IPS DF 19.7 (cell line): ENCODE measurements around the gene ST7.
"Not testable (repeated sequence)": the region's sequence is repeated elsewhere in the genome, so short reads cannot be mapped to it uniquely, and the experiment has no call there.

Source experiments
- DNase-seq: peaks from one replicate; pipeline ENCODE4 v3.0.0-alpha.2; 2013; ENCODE audit warnings: low read depth, low spot score

Gene ST7

GRCh38 chr7:117094457-117094856, 141.2 kb downstream of the ST7 start:
- DNase-seq, result no peak

DNA sequence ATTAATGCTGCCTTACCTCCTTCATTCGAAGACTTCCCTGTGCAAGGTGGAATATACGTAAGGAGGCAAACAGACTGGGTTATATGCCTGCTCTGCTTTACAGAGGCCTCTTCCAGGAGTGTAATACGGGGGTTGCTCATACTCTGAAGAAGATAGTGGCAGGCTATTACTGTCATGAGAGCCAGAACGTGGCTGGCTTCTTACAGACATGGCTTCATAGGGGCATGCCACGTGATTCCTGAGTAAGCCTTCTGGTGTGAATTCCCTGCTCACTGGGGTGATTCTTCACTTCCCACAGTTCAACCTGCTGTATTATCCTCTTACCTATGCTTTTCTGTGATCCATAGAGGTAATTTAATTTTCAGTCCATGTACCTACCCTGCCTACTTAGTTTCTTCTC, 141.8 kb downstream of the ST7 start:
- no peak for DNase-seq

GRCh38 chr7:117096330-117096729, 143.0 kb downstream of the ST7 start:
- DNase-seq, result no peak

DNA sequence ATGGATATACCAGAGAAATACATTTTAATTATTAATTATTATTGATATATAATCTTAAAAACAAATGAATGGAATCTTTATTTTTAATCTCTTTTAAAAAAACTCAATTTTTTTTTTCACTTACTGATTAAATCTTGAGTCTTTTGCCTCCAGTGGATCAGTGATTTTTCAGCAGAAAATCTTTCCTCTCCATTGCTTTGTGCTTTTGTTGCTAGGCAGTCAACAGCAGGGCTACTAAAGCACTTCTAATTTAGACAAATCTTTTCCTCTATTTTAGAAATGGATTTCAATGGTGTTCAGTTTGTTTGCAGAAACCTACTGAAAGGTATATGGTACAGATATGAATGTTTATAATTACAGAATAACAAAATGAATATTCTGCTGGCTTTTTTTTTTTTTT, 143.6 kb downstream of the ST7 start:
- DNase-seq, result no peak

GRCh38 chr7:117097860-117098259, 144.6 kb downstream of the ST7 start:
- DNase-seq, result no peak

DNA sequence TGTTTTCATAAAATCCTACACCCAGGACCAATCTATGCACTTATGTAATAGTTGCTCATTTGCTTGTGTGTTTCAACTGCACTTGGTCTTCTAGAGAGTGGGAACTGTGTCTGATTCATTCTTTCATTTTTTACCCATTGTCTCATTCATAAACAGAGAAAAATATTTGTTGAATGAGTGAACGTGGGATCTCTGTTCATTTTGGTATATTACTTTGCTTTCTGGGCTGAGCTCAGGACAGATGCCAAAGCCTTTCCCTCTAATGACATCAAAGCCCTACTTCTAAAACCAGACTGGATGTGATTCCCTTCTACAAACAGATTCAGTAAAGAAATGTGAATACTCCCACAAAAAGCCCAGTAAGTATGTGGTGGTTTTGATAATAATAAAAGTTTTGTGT, 145.2 kb downstream of the ST7 start:
- DNase-seq, result no peak

DNA sequence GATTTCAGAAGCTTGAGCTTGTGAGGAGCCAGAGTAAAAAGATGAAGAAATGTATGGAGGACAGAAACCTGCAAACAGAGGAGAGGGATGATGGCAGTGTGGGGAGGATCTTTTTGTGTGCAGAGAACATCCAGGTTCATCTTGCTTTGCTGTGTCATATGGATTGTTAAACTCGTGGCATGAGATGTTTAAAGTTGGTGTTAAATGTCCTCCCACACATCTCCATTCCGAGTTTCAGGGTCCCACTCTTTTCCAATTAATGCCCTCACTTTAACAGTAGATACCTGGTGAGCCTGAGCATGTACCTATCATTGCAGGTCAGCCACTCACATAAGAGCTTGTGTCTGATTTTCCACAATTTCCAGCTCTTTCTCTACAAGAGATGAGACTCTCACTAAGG, 147.7 kb downstream of the ST7 start:
- no peak for DNase-seq

DNA sequence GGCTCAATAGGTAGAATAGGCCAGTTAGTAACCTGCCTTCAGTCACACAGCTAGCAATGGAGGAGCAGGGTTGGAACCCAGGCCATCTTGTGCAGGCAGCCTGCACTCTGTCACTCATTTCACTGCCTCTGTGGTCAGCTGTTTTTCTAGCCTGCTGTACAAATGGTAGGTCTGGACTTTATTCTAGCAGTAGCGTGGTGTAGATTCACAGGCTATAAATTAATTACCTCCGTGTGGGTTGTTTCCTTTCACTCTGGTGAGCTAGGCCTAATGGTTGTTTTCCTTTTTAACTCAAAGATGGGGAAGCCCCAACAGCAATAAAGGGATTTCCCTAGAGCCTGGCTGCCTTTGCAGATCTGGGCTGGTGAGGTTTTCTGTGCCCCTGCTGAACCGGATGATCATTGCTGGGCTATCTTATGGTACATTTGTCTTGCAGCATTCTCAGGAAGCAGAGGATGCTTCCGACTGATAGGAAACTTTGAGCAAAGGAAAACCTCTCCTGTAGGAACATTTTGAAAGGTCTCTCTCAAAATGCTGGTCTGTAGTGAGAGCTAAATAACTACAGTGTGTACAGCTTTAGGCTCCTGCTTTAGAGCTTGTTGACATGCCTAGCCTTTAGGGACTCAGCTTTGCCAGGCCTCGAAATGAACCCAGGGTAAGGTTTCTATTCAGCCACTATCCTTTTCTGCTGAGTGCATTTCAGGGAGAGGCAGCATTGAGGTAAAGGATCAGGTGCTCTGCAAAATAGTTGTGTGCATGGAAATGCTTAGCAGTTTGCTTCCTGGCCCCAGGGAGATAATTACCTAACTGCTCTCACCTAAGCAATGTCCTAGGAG, 157.4 kb downstream of the ST7 start:
- DNase-seq, result no peak

DNA sequence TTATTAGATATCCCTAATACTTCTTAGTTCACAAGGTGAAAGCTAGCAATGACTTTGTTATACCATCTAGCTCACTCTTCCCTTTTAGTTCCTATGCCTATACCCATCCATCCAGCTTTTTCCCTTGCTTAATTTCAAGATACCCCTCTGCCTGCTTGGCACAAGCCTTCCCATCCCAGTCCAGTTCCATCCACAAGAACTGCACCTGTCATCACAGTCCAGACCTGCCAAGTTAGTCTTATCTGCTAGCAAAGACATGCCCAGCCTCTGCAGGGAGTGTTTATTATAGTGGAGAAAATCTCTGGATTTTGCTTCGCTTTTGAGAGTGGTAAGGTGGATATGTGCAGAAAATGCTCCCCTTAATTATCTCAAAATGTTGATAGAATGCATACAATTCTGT, 158.2 kb downstream of the ST7 start:
- no peak for DNase-seq

GRCh38 chr7:117112640-117113039, 159.3 kb downstream of the ST7 start:
- DNase-seq, result no peak

GRCh38 chr7:117113871-117114270, 160.6 kb downstream of the ST7 start:
- no peak for DNase-seq

- DNase-seq, result no peak
These were observed 161.0 kb downstream of the ST7 start for GRCh38 chr7:117114272-117114671.

DNA sequence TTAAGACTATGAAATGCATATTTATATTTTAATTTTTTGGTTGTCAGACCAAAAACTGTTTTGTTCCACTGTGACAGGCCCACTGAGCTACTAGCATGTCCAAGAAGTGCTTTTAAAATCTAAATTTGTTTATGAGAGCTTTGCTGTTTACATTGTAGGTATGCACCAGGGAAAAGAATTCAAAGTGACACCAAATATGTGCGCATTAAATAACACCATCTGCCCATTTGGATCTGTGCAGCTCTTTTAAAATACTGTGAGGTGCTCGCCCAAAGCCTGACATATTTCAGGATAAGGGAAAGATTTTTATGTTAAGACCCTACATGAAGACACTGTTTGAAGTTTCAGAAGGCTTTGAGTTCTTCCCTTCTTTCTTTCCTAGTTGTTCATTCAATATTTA, 162.9 kb downstream of the ST7 start:
- no peak for DNase-seq

GRCh38 chr7:117117172-117117571, 163.9 kb downstream of the ST7 start:
- DNase-seq, result no peak

GRCh38 chr7:117118579-117119180, 165.4 kb downstream of the ST7 start:
- DNase-seq, result no peak

- DNase-seq, result no peak
These were observed 166.1 kb downstream of the ST7 start for GRCh38 chr7:117119192-117119924.

GRCh38 chr7:117120321-117120720, 167.0 kb downstream of the ST7 start:
- not testable (repeated sequence) for DNase-seq

DNA sequence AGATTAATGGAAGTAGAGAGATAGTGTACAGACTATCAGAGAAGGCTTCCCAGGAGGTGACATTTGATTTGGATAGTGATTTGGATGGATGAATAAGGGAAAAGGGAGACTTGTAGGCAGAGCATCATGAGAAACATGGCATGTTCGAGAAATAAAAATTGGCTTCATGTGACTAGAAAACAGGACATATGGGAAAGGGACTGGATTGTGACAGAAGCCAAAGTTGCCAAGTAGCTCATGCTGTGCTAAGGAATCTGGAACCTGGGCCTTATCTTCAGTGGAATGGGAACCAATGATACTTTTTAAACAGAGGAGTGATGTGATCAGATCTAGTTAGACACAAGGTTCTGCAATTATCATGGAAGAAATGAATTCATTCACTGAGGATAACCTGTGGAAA, 168.7 kb downstream of the ST7 start:
- not testable (repeated sequence) for DNase-seq

DNA sequence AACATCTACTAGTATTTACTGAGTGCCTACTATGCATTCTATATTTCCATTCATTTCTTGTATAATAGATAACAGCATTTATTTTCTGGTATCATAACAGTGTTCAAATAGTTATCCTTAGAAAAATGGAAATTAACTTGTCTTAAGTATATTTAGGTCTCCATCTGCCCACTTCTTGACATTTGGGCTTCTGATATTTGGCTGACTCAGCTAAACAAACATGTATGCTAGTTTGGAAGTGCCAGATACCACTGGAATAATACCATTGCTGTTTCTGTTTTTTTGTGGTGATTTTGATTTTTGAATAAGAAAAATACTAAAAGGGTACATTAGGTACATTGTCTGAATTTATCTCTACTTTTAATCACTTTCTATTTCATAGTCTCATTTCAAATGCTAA, 169.2 kb downstream of the ST7 start:
- no peak for DNase-seq

DNA sequence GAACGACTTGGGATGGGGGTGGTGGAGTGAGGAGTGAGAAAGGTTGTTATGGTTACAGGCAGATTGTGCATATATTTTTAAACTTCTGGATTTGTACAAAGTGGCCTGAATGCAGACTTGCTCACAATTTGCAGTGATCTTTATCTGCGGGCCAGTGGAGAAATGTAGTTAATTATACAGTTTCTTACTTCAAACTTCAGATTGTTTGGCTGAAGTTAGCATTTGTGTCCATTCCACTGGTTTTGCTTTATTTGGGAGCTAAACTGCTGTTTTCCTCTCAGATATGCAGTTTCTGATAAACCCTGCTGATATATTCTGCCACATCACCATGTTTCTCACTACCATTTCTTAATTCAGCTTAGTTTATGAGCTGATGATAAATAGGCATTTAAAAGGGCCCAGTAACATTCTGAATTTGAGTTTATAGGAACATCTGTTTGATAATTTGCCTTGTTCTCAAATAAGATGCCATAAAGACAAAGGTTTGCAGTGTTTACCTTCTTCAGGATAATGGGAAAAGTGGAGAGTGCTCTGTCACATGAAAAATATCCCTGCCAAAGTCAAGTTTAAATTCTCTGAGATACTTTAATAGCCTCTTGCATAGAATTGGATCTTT, 170.1 kb downstream of the ST7 start:
- no peak for DNase-seq

GRCh38 chr7:117124591-117125220, 171.4 kb downstream of the ST7 start:
- DNase-seq, result no peak

DNA sequence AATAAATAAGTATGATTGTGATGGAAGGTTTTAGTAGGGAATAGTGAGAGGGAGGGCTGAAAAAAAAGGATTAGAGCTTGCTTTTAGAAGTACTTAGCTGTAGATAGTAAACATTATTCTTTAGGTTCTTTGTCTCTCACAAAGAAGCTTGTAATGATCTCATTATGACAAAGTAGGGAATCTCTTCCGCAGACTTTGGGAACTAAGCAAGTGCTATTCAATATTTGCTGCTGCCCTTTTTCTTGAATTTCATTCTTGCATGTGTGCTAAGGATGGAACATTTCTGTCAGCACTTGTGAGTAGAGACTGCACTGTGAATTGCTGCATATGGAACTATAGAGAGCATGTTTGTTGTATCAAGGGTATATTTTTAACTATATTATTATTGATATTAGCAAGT, 173.4 kb downstream of the ST7 start:
- DNase-seq, result no peak
